GM21825 (cell line): ENCODE data around the gene GIPC2.
"Not testable (repeated sequence)": the region's sequence is repeated elsewhere in the genome, so short reads cannot be mapped to it uniquely, and the experiment has no call there.

ENCODE experiments used
- ATAC-seq: cut with Tn5 transposase; IDR thresholded peaks from one replicate; pipeline ENCODE4 v1.9.1; 2021; ENCODE audit warnings: mild to moderate bottlenecking, moderate library complexity; ENCODE audit not compliant: unreplicated experiment

Gene GIPC2

GRCh38 chr1:78091886-78092285 lies 46.1 kb downstream of the GIPC2 start:
- no peak for ATAC-seq

DNA sequence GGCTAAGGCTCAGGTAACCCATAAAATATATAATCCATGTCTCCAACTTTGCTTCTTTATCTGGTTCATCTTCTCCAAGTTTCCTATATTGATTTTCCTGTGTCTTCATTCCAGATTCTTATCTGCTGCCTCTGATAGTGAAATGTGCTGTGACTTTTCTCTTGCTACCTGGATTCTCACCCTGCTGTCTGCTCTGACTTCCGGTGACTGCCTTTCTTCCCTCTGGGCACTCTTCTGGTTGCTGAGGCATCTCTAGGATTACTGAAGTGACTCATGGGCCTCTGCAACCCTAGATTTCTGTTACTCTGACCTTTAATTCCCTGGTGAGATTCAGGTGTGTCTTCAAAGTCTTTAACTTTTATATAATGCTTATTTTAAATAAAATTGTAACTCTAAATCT lies 46.9 kb downstream of the GIPC2 start:
- ATAC-seq = no peak

- no peak for ATAC-seq
These were observed 47.8 kb downstream of the GIPC2 start for GRCh38 chr1:78093560-78093959.

DNA sequence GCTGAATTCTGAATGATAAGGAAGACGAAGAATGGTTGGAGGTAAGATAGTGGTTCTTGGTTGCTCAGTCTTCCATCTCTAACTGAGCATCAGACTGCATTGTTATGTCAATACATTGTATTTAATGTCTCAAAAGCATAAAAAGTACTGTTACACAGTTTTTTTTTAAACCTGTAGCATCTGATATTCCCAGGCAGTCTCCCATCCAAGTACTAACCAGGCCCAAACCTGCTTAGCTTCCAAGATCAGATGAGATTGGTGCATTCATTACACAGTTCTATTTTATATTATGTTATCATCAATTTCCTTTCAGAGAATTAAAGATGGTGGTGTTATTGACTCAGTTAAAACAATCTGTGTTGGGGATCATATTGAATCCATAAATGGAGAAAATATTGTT lies 48.9 kb downstream of the GIPC2 start:
- no peak for ATAC-seq

- no peak for ATAC-seq
These were observed 49.8 kb downstream of the GIPC2 start for GRCh38 chr1:78095593-78095992.

GRCh38 chr1:78096017-78096416 lies 50.3 kb downstream of the GIPC2 start:
- no peak for ATAC-seq

GRCh38 chr1:78096976-78097375 lies 51.2 kb downstream of the GIPC2 start:
- no peak for ATAC-seq

DNA sequence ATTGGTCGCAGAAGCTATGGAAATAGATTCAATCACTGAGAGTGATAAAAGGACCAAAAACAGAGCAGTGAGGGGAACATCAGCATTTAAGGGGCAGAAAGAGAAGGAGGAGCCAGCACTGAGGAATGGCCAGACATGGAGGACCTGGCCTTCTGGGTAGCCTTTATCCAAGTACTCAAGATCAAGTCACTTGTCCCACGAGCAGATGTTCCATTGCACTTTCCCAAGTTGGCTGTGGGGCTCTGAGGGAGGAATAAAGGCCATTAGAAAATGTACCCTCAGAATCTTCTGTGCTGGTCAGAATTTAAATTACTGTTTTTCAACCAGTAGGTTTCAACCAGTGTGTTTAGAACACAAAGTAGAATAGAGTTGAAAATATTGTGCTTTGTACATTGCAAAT lies 55.3 kb downstream of the GIPC2 start:
- no peak for ATAC-seq

DNA sequence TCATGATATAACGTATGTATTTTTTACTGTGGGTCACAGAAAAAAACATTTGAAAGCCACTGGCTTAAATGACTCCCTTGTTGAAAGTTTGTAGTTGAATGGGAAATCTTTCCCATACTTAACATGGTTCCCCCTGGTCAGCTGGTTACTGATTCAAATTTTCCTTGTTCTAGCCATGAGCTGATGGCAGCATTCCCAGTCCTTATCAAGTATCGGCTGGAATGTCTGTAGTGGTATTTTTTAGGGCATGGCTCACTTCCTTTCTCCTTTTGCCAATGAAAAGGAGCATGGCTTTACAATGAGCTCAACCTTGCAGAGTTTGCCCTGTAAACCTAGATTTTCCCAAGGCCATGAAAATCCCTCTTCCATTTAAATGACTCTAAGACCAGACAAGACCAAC lies 55.7 kb downstream of the GIPC2 start:
- ATAC-seq = no peak

GRCh38 chr1:78102082-78102481 lies 56.3 kb downstream of the GIPC2 start:
- ATAC-seq = no peak

DNA sequence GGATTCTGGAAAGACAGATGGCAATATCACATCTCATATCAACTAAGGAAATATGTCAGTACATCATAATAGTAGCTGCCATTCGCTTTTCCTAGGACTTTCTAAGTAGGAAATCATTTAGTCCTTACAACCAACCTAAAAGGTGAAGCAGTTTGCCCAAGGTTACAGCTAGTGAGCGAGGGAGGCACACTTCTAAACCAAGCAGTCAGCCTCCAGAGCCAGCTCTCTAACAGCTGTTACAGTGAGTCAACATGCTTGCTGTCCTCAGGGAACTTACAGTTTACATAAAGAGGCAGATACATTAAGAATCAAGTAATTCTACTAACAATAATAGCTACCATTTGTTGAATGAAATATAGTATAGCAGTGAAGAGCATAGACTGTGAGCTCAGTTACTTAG lies 57.1 kb downstream of the GIPC2 start:
- ATAC-seq = no peak

DNA sequence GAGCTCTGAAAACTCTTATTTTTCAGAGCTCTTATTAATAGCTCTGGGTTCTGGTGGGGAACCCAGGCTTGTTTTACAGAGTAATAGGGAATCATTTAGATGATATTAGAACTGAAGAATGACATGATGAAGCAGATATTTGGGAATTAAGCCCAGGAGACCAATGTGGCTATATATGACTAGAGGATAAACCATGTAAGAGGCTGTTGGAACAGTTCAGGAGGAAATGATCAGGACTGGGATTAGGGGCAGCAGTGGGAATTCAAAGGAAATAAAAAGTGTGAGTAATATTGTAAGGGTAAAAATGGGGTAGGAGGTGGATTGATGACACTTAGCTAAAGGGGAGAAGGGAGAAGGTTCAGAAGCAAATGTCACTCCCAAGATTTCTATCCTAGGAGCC lies 58.6 kb downstream of the GIPC2 start:
- ATAC-seq = no peak

DNA sequence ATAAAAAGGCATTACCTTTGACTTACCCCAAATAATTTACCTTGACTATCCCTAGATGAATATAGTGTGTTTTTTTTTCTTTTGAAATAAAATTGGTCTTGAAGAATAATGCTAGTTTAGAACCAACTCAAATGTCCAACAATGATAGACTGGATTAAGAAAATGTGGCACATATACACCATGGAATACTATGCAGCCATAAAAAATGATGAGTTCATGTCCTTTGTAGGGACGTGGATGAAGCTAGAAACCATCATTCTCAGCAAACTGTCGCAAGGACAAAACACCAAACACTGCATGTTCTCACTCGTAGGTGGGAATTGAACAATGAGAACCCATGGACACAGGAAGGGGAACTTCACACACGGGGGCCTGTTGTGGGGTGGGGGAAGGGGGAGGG lies 63.9 kb downstream of the GIPC2 start:
- ATAC-seq = not testable (repeated sequence)

GRCh38 chr1:78113156-78113916 lies 67.6 kb downstream of the GIPC2 start:
- no peak for ATAC-seq

DNA sequence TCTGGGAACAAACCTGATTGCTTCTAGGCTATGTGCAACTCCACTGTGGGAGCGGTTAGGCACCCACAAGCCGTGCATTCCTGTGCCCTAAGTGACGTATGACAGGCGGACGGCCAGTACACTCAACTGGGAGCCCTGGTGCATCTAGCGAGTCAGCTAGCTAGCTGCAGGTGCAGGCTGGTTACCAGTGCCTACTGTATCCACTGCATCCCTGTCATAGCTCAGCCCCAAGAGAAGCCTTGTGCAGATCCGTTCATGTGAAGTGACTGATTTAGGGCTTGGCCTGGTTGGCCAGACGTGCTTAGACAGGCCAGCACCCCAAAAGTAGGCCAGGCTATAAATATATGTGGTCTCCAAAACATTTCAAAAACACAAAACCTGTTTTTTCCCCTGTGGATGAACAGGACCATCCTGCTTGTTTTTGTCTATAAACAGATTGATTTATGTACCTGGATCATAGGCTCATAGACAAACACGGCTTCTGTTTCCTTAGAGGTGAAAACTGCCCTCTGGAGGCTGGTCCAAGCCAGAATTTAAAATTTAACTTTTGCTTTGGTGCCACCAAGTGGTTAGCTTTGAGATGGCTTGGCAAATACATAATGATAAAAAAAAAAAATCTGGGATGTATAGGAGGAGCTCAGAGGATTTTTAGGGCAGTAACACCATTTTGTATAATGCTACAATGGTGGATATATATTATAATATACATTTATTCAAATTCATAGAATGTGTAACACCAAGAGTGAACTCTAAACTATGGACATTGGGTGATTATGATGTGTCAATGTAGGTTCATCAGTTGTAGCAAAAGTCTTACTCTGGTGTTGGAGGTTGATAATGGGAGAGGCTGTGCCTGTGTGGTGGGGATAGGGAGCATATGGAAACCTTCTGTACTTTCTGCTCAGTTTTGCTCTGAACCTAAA lies 68.5 kb downstream of the GIPC2 start:
- ATAC-seq = peak; percentile 95

- not testable (repeated sequence) for ATAC-seq
These were observed 74.7 kb downstream of the GIPC2 start for GRCh38 chr1:78120485-78120884.

DNA sequence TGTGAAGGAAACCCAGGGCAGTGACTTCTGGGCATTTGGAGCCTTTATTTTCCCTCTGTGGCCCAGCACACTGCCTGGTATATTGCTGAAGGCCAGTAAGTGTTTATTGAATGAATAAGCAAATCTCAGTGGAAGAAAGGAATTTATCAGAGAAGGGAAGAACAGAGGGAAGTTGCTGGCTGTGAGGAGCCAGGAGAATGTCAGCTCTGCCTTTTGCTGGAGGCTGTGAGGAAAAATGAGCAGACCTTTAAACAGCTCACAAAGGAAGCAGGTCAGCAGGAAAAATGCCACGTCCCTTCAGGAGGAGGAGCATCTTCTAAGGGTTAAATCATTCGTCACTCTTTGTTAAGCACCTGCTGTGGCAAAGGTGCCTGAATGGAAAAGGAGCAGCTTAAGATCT lies 75.9 kb downstream of the GIPC2 start:
- ATAC-seq = no peak

- ATAC-seq = no peak
These were observed 76.6 kb downstream of the GIPC2 start for GRCh38 chr1:78122389-78122788.

GRCh38 chr1:78126506-78126905 lies 80.7 kb downstream of the GIPC2 start:
- ATAC-seq = no peak

DNA sequence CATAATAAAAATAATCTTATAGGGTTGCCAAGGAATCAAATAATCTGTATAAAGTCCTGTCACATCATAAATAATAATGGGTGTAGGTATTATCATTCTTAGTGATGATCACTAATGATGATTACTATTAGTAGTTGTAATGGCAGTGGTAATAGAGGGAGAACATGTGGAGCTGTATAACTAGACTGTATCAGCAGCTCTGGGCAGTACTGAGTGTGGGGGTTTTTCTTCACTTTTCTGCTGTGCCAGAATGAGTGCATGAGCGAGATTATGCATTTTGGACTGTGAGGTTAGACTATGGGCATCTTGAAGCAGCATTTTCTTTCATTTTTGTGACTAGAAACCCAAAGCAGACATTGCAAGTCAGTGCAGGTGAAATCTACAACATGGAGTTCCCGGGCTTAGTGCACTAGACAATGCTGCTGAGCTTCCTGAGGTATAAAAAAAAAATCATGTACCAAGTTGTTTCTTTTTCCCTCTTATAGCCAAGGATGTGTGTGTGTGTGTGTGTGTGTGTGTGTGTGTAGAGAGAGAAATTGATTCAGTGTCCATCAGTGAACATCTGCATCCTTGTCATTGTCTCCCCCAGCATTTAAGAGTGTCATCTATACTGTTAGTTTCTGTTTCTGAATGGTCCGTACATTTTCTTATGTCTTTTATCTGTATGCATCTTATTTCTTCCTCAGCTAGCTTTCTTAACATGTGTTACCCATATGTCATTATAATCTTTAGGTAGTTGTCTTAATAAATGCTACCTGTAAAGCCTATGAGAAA lies 86.6 kb downstream of the GIPC2 start:
- no peak for ATAC-seq

- no peak for ATAC-seq
These were observed 87.2 kb downstream of the GIPC2 start for GRCh38 chr1:78132948-78133322.
